ENCODE results near the gene NFE2L2.

- TF ChIP-seq CTCF (IDR thresholded peaks at IDR 0.05) (no peak), EZH2 (IDR thresholded peaks at IDR 0.05; ENCODE audit: borderline replicate concordance, insufficient read depth, low read depth, low read length, poor library complexity, severe bottlenecking) (no peak)
Measured at GRCh38 chr2:177252808-177253531, 11.6 kb downstream of the NFE2L2 start.
